Measurements from ENCODE around the gene MAP3K12.
"Not testable (repeated sequence)": the region's sequence is repeated elsewhere in the genome, so short reads cannot be mapped to it uniquely, and the experiment has no call there.

Gene MAP3K12

GRCh38 chr12:53492188-53492587 lies 7.1 kb downstream of the MAP3K12 start:
- no peak for DNase-seq

DNA sequence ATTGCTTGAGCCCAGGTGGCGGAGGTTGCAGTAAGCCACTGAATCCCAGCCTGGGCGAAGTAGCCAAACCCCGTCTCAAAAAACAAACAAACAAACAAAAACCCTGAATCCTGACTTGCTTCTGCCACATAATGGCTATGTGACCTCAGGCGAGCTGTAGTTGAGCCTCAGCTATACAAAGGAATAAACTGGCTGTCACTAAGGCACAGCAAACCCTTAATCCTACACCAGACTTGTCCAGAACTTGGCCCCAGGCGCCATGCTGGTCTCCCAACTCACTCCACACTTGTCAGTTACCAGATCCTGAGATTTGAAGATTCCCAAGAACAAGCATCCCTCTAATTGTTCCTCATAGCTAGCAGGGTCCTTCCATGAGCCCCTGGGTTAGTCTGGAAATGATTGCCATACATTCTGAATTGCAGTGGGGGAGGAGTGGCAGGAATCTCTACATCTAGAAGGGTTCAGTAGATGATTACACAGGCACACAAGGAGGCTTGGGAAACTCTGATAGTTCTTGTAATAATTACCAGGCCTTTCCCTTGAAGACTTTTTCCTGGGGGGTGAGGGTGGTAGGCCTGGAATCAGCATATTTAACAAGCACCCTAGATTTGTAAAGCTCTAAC lies 9.9 kb downstream of the MAP3K12 start:
- no peak for DNase-seq

DNA sequence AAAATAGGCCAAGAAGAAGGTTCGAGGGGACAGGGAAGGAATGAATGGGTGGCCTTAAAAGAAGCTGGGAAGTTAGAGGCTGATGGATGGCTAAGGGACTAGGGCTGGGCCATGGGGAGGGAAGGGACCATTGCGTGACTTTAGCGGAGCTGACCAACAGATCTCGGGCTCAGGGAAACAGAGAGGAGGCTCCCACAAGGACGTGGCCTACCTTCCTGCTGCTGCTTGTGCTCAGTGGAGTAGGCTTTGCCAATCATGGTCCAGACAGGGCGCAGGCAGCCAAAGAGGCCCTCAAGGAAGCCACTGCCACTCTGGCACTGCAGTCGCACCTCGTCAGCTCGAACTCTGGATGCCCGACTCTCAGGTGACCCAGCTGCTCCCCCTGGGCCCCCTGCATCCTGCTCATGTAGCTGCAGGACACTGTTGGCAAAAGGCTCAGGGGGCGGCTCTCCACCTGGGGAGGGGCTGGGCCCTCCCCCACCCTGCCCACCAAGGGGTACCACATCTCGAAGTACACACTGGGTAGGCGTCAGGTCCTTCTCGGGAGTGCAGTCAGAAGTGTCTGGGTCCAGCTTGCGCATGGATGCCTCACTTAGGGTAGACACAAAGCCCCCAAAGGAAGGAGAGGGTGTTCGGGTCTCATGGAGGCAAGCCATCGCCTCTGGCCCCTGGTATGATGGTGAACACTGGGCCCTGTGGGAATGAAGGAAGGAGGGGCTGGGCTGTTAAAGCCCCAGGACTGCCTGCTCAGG lies 12.3 kb downstream of the MAP3K12 start:
- no peak for DNase-seq

DNA sequence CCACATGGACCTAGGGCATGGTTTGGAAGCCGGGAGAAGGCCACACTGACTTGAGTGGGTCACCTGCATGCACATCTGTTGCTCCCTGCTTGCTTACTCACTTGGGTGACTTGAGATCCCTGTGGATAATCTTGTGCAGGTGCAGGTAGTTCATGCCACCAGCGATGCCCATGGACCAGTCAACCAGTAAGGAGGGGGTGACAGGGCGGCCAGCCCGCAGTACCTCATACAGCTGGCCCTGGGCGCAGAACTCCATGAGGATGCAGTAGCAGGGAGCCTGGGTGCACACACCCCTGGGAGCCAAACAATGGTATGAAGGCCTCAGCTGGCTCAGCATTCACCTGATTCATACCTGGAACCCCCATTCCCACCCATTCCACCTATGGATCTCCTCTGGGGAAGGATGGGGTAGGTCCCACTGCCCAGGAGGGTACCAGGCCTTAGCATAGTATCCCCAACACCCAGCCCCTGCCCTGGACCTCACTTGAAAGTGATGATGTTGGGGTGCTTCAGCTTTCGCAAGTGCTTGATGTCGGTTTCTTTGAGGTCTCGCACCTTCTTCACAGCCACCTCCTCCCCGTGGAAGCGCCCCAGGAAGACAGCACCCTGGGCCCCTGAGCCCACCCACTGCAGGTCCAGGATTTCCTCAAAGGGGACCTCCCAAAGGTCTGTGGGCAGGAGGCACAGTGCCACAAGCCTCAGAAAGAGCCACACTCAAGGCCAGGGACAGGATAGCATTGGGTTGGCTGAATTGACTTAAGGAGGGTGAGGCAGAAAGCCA lies 13.1 kb downstream of the MAP3K12 start:
- DNase-seq: no peak

DNA sequence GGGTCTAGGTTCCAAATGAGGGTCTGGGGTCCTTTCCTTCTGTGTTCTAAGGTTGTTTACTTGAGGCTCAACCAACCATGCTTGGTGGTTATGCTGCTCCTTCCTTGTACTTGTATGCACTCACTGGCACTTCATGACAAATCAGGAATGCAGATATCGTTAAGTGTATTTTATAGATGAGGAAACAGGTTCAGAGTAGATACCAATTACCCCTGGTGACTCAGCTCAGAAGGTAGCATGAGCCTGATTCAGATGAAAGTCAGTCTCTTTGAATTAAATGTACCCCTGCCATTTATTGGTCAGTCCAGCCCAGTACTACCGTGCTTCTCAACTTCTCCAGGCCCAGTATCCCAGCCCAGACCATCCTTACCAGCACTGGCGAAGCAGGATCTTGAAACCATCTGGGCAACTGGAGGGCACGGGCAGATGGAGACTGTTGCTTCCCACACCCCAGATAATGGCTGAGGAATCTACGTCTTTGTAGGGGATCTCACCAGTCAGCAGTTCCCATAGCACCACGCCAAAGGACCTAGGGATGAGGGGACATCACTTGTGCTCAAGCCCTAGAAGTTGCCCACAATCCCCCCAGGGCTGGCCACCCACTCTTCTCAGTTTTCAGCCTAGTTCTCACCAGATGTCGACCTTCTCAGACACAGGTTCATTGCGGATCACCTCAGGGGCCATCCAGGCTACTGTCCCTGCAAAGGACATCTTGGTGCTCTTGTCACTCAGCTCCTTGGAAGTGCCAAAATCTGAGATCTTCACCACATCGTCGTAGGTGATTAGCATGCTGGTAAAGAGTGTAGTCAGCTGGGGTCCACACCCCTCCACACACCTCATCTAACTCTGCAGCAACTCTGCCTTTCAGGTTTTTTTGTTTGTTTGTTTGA lies 14.3 kb downstream of the MAP3K12 start:
- DNase-seq: no peak

- DNase-seq: no peak
These were observed 15.3 kb downstream of the MAP3K12 start for GRCh38 chr12:53483979-53484377.

DNA sequence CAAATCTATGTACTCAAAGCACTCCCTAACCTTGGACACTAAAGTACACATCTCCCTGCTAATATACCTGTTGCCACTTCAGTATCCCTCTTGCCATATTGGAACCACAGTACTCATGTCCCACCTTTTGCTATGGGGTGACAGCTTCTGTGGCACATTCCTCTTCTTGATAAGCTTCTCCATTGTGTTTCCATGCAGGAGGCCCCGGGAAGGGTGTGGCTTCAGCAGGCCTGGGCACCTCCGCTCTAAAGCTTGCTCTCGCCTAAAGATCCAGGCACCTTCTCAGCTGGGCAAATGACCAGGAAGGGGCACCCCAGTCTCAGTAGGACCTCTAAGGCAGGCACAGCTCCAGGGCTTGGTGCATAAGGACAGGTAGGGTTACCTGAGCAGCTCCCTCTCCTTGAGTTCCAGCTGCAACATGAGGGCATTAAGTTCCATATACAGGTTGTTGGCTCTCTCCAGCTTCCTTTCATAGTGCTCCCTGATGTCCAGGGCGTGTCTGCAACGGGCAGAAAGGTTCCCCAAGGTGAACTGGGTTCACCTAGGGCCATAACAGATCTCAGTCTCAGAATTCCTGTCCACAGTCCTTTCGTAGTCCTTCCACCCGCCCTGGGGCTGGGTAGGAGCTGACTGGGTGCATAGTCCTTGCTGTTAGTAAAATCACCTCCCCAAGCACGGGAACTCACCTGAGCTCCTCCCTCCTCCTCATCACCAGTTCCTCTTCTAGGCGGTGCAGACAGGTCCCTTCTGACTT lies 15.9 kb downstream of the MAP3K12 start:
- DNase-seq: no peak

- no peak for DNase-seq
These were observed 16.6 kb downstream of the MAP3K12 start for GRCh38 chr12:53482626-53483168.

- DNase-seq: no peak
These were observed 17.2 kb downstream of the MAP3K12 start for GRCh38 chr12:53481939-53482586.

GRCh38 chr12:53481458-53481857 lies 17.8 kb downstream of the MAP3K12 start:
- DNase-seq: not testable (repeated sequence)

- DNase-seq: no peak
These were observed 18.5 kb downstream of the MAP3K12 start for GRCh38 chr12:53480491-53481442.

GRCh38 chr12:53479331-53479730 lies 19.9 kb downstream of the MAP3K12 start:
- DNase-seq: no peak

GRCh38 chr12:53478865-53479264 lies 20.4 kb downstream of the MAP3K12 start:
- no peak for DNase-seq

- DNase-seq: no peak
These were observed 22.5 kb downstream of the MAP3K12 start for GRCh38 chr12:53476769-53477209.

GRCh38 chr12:53474819-53475218 lies 24.4 kb downstream of the MAP3K12 start:
- no peak for DNase-seq

DNA sequence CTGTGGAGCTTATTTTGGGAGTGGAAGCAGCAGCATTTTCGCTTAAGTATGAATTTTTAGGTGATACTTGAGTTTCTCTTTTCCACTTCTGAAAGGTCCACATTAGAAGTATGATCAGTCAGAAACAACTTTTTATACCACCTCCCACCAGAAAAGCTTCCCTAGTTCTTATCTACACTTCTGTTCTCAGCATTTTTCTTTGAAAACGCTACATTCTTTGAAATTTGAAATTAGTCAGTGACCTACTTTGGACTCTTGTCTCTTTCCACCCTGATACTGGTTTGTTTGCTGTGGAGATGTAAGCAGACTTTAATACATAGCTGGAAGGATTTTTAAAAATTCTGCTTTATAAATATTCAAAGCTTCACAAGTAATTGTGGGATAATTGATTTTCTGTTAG lies 25.2 kb downstream of the MAP3K12 start:
- DNase-seq: no peak

- DNase-seq: no peak
These were observed 27.1 kb downstream of the MAP3K12 start for GRCh38 chr12:53472056-53472582.

- no peak for DNase-seq
These were observed 31.0 kb downstream of the MAP3K12 start for GRCh38 chr12:53468282-53468681.

DNA sequence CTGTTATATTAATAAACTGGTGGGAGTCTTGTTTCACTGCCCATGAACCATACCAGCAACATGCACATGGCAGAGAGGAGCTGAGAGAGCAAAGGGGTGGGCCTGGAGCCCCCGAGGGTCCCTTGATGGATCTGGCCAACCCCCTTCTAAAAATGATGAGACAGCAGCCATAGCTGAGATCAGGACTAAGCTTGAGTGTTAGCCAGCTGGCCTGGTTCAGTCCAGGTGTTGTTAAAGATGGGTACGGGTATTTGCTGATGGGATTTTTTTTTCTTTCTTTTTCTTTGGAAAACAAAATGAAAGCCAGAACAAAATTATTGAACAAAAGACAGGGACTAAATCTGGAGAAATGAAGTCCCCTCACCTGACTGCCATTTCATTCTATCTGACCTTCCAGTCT lies 31.4 kb downstream of the MAP3K12 start:
- DNase-seq: no peak

DNA sequence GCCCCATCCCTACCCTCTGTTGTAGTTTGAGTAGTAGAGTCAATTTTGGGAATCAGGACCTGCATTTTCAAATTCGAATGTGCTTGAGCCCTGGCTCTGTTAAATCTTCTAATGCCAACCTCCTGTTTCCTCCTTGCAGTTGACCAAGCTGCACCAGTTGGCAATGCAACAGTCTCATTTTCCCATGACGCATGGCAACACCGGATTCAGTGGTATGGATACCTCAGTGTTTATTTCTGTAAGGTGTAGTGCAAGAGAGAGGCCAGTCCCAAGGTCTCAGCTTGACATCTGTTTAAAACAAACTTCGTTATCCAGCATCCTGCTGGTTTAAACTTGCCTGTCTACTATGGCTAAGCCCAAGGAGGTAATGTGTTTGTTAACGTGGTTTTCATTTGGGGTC lies 32.2 kb downstream of the MAP3K12 start:
- DNase-seq: no peak
